GM19043 (cell line): ENCODE measurements around the gene TENM4.

ENCODE experiments used
- ATAC-seq: cut with Tn5 transposase; IDR thresholded peaks from one replicate; pipeline ENCODE4 v1.9.1; 2021; ENCODE audit warnings: low read depth; ENCODE audit not compliant: unreplicated experiment

The TENM4 gene

DNA sequence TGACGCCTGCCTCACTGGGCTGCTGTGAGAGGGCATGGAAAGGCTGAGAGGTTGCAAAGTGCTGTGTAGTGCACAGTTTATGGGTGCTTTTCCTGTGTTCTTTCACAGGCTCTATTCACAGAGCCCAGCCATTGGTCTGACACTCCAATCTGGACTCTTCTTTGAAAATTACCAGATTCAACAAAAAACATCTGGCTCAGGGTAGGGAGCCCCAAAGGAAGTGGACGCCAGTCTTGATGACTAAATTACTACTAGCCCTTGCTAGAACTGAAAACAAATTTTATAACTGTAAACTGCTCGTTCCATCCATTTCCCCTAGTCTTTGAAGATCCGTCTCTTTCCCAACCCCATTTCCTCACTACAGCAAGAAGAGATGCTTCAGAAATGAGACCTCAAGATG, 178.6 kb downstream of the TENM4 start:
- ATAC-seq, result no peak

DNA sequence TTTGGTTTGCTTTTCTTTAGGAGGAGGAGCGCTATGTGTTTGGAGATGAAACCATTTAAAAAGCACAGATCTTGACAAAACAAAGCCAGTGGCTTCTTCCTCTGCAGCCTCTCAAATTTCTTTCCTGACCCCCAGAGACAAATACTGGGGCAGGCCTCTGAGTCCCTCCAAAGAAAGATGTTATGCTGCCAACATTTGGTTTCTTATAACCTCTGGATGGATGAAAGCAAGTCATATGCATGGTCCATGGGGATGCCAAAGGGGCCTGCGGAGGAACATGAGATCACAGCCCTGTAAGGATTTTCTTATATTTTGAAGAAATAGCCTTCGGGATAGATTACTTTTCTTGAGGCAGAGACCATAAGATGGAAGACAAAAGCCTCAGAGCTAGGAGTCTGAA, 179.1 kb downstream of the TENM4 start:
- ATAC-seq, result no peak

DNA sequence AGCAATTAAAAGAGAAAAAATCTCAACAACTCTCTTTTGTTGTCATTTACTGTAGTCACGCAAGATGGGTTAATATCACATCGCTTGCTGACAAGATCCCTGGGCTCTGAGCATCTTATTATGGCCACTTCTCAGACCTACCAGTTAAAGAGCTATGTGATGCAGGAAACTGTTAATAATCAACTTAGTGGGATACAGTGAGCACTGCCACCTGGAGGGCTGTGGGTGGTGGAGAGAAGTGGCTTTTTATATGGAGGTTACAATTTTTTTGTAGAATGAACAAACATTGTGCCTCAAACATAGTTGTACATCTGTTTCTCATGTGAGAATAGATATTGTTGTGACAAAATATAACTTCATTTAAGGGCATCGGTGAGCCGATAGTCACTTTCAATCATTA, 181.0 kb downstream of the TENM4 start:
- ATAC-seq, result no peak

DNA sequence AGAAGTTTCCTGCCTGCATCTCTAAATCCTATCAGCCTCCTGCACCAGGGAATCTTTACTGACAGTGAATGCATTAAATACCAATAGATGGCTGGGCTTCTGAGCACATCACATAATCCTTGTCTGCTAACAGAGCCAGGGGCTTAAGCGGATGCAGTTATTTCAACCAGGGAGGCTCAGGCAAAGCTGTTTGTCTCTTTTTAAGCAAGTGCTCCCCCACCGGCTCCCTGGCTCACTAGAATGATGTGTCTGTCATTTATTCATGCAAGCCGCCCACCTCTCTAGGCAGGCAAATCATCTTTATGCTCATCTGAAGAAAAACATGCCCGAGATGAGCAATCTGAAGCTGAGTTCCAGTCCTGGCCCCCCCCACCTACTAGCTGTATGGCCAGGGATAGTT, 182.3 kb downstream of the TENM4 start:
- no peak for ATAC-seq

DNA sequence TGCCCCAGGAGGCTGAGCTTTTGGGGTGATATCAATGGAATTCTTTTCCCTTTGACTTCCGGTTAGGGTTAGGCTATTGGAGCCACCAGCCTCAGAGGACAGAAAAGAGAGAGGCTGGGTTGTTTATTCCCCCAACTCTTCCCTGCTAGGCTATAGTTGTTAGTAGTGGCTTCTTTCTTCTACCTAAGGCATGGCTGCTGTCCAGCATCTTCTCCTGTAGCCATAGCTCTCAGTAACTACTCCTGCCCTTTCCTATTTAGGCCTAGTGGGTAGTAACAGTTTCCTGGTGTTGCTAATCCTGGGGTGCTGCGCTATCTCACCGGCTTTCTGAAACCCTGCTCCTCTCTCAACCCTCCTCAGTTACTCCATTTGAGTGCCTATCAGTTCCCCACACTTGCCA, 184.9 kb downstream of the TENM4 start:
- no peak for ATAC-seq

DNA sequence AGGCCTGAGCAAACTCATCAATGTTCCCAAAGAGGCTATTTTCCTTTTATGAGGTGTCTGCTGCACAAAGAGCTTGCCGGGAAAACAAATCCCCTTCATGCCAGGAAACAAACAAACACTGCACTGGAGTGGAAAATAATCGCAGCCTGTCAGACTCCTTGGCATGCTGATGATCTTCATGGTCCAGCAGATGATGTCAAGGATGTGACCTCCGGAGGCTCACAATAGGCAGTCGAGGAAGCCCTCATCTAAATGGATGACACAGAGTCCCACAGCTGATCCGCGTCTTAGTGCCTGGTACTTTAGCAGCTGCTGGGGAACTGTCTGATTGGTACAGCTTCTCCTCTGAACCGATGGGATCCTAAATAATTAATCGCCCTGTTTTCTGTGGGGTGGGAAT, 187.6 kb downstream of the TENM4 start:
- no peak for ATAC-seq

DNA sequence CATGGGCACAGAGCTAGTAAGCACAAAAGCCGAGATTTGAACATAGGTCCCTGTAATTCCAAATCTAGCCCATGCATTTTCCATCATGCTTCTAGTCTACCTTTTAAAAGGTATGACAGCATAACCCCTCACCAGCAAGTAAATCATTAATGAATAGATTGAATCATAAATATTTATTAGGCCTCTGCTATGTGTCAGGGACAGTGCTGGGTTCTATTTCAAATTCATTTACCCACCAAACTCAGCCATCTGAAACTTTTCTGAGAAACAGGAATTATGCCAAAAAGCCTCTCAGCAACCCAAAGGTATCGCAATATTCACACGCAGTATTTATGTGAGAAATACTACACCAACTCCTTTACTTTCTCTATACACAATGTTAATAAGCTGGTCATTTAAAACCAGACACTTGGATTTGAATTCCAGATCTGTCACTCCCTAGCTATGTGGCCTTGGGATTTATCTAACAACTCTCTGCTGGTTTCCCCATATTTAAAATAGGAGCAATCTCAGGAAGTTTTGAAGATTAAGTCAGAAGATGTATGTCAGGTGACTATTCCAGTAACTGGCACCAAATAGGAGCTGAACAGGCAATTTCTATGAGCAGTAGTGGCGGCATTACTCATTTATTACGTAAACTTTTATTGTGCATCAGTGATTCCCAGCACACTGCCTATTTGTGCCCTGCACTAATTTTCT, 191.4 kb downstream of the TENM4 start:
- ATAC-seq, result no peak

DNA sequence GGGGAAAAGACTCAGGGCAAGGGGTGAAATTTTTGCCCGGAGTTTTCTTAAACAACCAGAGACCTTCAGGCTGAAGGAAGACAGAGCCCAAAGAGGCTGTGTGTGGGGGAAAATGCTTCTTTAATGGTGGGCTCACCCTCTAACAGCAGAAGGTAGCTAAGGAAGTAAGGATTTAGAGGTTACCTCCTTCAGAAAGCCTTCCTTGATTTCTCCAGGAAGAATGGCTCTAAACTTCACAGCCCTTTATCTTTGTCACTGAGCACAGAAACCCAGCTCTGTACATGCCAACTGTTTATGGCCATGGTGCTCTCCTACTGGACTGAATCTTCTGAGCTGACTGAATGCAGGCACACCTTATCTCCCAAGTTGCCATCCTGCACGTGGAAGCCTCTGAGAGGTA, 196.0 kb downstream of the TENM4 start:
- ATAC-seq, result no peak

DNA sequence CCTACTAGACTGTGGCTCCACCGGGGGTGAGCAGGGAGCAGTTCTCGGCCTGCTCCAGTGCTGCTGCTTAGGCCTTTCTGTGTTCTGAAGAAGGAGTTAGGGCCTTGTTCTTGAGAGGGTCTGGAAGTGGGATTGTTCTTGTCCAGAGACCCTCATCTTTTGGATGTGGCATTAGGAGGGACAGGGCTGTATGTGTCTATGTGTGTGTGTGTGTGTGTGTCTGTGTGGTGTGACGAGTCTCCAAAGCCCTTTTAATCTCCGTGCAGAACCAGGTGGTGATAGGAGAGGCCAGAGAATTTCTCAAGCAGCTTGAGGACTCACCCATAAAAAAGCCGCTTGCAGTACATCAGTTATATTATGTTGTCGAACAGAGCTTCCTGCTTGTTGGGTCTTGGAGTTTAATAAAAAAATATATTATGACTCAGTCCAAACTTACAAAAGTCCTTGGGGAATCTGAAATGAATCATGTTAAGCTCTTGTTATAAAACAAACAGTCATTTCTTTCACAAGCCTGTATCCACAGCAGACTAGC, 196.5 kb downstream of the TENM4 start:
- no peak for ATAC-seq

DNA sequence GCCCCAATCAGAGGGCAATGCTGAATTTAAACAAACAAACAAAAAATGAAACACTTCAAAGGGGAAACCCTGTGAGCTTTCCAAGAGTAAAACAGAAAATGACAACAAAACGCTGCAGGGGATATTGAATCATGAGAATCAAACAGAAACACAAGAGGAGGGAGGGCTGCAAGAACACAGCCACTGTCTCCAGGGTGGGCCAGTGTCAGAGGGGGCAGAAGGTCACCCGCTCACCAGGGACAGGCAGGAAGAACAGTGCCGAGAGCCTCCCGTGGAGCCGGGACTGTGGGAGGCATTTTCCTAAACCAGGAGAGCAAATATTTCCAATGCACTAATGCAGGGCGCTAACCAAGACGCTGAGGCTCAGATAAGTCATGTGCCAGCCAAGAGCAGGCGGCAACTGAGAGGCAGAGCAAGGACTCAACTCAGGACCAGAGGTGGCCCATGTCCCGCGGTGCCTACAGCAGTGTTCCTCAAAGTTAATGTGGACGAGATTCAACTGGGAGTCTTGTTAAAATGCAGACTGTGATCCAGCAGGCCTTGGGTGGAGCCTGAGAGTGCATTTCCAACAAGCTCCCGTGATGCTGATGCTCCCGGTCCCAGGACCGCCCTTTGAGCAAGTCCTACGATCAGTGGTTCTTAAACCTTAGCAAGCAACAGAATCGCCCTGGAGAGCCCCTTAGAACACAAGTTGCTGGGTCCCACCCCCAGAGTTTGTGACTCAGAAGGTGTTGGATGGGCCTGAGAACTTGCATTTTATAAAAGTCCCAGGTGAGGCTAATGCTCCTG, 197.2 kb downstream of the TENM4 start:
- ATAC-seq, result no peak

DNA sequence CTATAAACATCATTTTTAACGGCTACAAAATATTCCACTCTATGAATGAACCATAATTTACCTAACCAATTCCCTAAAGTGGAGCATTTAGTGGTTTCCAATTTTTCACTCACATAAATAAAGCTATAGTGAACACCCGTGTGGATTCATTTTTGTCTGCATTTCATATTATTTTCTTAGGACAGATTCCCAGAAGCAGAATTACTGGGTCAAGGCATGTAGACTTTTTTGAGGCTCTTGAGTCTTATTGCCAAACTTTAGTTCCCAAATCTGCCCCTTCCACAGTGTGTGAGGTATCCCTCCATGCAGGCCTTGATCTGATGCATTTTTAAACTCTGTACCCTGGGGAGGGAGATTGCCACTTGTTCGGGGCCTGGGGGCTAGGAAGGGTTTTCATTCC, 198.2 kb downstream of the TENM4 start:
- no peak for ATAC-seq

DNA sequence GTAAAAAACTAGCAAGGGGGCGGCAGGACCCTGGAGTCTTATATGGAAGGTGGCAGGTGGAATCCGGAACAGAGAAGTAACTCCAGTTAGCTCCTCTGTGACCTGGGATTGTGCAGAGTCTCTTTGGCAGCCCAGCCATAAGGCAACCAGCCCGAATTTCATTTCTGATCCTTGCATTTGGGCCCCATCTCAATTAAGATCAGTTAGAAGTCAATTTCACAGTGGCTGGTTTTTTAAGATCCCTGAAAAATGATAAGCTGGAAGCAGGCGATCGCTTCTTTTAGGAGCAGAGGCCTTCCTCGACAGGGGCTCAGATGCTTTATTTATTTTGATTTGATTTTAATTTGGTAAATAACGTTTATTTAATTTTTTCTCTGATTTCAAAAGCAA, 199.0 kb downstream of the TENM4 start:
- no peak for ATAC-seq

DNA sequence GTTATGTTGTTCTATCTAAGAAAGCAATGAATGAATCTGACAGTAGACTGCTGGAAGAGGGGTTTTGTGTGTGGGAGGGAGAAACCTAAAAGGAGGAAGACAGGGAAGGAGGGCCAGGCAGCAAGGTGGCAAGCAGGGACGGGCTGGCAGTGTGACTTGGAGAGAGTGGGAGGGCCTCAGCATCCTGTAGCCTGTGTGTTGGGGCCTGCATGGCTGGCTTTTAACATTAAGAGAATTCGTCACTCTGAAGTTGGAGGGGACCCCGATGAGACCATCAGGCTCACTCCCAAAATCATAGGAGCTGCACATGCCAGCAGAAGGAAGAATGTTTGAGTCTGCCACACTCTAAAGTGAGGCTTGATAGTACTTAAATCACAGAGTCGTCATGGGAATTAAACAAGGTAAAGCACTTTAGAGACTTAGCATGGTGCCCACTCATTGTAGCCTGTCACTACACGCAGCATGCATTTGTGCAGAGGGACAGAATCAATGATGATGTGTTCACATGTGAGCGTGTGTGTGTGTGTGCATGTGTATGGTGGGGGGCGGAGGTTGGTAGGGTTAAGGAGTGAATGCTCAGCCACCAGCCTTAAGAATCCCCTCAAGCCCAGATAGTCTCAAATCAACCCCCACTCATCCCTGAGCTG, 199.5 kb downstream of the TENM4 start:
- ATAC-seq, result no peak

DNA sequence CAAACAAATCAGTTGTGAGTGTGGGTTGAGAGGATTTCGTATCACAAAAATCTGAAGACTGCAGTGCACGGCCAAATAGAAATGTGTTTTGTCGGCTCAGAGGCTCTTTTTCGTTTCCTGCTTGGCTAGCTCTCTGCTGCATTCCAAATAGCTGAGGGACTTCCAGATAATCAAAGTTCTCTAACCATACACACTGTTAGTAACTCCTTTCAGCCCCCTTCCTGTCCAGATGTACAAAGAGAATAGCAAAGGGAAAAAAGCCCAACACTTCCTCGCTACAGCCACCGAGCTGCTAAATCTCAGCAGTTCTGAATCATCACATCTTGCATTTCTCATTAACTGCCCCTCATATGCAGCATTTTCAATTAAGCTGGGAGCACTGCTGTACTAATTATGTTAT, 203.1 kb downstream of the TENM4 start:
- ATAC-seq, result no peak

DNA sequence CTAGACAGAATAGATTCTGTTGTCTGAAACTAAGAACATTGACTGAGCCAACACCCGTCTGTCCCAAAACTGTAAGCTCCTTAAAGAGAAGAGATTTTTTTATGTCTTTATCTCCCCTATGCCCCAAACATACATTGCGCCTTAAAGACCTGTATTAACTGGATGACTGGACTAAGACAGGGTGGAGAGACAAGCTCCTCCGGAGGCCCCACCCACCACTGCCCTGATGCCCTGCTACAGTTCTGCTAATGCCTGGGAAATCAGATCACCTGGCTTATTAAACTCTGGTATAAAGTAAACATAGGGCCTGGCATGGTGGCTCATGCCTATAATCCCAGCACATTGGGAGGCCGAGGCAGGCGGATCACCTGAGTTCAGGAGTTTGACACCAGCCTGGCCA, 203.7 kb downstream of the TENM4 start:
- no peak for ATAC-seq

DNA sequence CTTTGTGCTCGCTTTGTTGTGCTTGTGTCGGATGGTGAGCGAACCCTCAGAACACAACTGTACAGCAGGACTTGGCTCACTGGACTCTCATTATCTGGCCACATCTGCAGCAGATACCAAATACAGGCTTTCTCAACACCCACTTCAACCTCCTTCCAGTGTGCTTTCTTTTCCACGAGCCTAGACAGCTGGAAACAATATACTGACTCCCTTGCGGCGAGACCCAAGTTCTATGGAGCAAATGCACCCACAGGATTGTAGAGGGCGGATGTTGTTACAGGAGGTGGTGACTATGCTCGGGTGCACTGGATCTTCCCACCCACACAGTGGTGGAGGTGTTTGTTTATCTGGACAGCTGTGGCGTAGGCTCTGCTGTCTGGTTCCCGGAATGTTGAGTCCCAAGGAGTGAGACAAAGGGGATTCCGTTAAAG, 204.3 kb downstream of the TENM4 start:
- no peak for ATAC-seq

DNA sequence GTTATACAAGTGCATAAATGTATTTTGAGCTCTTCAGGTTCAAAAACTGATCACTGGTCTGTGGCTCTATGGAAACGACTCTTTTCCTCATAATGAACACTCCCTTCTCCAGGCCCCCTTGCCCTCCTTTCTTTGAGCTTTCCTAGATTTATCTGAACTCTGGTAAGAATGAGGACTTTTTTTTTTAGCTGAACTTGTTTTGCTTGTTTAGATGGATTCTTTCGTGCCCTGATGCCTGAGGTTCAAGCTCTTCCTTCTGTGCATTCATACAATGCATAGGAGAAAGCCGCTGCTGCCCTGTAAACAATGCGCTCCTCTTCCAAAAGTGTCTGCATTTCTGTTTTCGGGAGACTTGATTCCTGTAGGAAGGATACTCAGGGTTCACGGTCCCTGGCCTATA, 205.1 kb downstream of the TENM4 start:
- no peak for ATAC-seq

DNA sequence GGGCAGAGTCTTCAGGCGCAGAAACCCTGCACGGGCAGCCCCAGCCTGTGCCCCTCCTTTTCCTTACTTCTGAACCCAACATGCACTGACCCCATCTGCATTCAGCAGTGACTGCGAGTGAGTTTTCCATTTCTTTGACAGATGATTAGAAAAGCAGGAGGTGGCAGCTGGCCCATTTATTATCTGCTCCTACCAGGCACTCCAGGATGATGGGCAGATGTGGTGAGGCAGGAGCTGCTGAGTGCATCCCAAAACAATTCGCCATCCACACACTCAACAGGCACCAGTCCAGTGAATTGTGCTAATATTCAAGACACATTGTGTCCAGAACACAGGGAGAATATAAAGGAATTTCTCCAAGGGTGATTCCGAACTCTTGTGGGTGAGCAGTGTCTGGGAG, 208.5 kb downstream of the TENM4 start:
- ATAC-seq, result no peak

DNA sequence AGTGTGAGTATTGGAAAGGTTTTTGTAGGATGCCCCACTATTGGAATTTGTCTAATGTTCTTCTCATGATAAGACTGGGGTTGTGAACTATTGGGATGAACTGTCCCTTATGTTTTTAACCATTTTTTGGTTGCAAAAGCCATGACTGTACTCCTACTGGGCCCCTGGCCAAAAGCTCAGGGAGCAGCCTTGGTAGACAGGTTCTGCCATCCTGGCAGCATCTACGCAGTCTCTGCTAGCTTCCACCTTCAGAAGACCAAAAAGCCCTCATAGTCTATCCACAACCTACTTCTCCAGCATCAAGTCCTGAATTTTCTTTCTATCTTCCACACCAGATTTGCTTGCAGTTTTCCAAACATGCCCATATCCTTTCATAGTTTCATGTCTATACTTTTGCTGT, 211.8 kb downstream of the TENM4 start:
- no peak for ATAC-seq

DNA sequence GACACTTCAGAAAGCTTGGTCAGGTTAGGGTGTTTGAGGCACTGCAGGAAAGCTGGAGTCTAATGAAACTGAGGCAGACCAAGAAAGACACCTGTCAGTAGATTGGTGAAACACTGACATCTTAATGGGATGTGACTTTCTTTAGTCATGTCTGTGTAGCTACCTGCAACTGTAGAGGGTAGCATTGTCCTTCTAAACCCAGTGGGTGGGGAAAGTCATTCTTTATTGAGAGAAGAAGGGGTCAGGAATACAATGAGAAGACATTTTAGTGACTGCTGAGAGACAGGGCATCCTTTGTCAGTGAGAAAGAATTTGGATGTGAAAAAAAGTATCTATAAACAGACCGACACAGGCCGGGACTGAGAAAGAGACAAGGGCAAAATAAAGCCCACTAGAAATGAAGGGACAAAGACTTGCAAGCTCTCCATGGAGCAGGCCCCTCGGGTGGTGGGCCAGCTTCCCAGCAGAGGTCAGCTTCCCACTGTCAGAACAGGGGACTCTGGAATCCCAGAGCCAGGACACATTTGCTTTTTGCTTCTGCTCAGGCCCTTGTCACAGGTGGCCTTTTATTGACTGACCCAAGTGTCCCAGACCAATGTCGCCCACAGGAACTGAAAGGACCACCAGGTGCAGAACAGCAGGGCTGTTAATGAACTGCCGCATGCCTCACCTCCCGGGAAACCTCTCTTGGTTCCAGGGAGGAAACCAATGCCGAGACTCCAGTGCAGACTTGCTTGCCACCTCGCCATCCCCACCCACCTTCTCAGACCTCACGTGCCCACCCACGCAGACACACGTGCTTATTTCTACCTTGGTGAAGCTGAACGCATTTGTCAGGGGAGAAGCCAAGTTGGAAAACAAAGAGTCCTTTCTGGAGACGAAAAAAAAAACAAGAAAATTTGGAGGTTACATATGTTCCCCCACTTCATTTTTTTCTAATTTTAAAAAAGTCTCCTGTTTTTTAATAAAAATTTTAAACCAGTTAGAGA, 212.8 kb downstream of the TENM4 start:
- ATAC-seq, result no peak
